Small intestine (tissue), 7 donors: Measurements from ENCODE around the gene CCDC183. TPM values are rescaled to one million over a fixed set of nuclear protein-coding genes. Genes with fewer than 3 reads are reported as not detected.
"Not testable (repeated sequence)": the region's sequence is repeated elsewhere in the genome, so short reads cannot be mapped to it uniquely, and the experiment has no call there.

Experiments used
- DNase-seq, 2 donors: peaks; one replicate each; pipeline versions ENCODE4 v3.0.0 to v3.0.0-alpha.2; 2013
- FAIRE-seq: peaks from 2 replicates; lab custom pipeline; 2012; peaks lifted over from hg19 to GRCh38; lab: Jason Lieb, UNC
- H3K27ac ChIP-seq, 3 donors: one replicate each; pipeline ENCODE4 v1.5.1; 2013; ENCODE audit warnings: low read length in 2 of 3, mild to moderate bottlenecking in 2 of 3, control low read depth in 1 of 3, inconsistent platforms in 1 of 3, low read depth in 1 of 3, moderate library complexity in 1 of 3
- H3K27me3 ChIP-seq, 3 donors: one replicate each; pipeline ENCODE4 v1.6.1; 2013; ENCODE audit warnings: low read length in 3 of 3, inconsistent platforms in 1 of 3; ENCODE audit not compliant: control insufficient read depth in 3 of 3, insufficient read depth in 3 of 3
- H3K36me3 ChIP-seq, 3 donors: one replicate each; pipeline ENCODE4 v1.6.1; 2013; ENCODE audit warnings: low read length in 3 of 3, inconsistent platforms in 1 of 3, low read depth in 1 of 3, mild to moderate bottlenecking in 1 of 3, moderate library complexity in 1 of 3; ENCODE audit not compliant: control insufficient read depth in 3 of 3, insufficient read depth in 2 of 3
- H3K4me1 ChIP-seq, 3 donors: one replicate each; pipeline ENCODE4 v1.6.1; 2013; ENCODE audit warnings: low read length in 2 of 3, inconsistent platforms in 1 of 3, low read depth in 1 of 3, mild to moderate bottlenecking in 1 of 3, moderate library complexity in 1 of 3; ENCODE audit not compliant: control insufficient read depth in 3 of 3, insufficient read depth in 2 of 3
- H3K4me3 ChIP-seq, 3 donors: one replicate each; pipeline ENCODE4 v1.5.1; 2013; ENCODE audit warnings: low read length in 3 of 3, control low read depth in 1 of 3, inconsistent platforms in 1 of 3, low read depth in 1 of 3, mild to moderate bottlenecking in 1 of 3, moderate library complexity in 1 of 3
- H3K9me3 ChIP-seq, 2 donors: one replicate each; pipeline ENCODE4 v1.6.1; 2013; ENCODE audit warnings: low read depth in 1 of 2, low read length in 1 of 2; ENCODE audit not compliant: control insufficient read depth in 2 of 2, insufficient read depth in 1 of 2
- WGBS, 3 donors: extraction: QIAGEN DNeasy Blood & Tissue Kit; methylation state at CpG; one replicate each; pipeline ENCODE4 v1.1.7; 2013; 5-methylcytosine and 5-hydroxymethylcytosine counted together
- polyA plus RNA-seq, 4 donors: library from polyadenylated mRNA; stranded (reverse) in 3 of 4; unstranded in 1 of 4; fragments of 200-250 nt in 3 of 4; fragments of 120-200 nt in 1 of 4; gene quantifications; one replicate each; pipeline versions ENCODE4 v1.2.1 to v1.2.3, GENCODE V29; 2013
- donor health status: healthy with polysubstance abuse.
- donor health status: control.
- donor health status: control.
- donor health status: Bipolar disorder and iron deficiency.
- donor health status: healthy.

CCDC183 gene
- polyA plus RNA-seq, 4 donors = 0.40 to 37.9 (median 2.1) TPM

DNA sequence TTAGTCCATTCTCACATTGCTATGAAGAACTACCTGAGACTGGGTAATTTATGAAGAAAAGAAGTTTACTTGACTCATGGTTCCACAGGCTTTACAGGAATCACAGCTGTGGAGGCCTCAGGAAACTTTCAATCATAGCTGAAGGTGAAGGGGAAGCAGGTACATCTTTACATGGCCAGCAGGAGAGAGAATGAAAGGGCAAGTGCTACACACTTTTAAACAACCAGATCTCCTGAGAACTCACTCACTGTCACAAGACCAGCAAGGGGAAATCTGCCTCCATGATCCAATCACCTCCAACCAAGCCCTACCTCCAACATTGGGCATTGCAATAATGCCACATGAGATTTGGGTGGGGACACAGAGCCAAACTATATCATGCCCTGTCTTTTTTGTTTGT, 44.3 kb upstream of the CCDC183 start:
- no peak for DNase-seq
- H3K9me3 ChIP-seq = peaks cover 0 to 23% of the 10 kb centered on the region in 2 donors
- no peak overlapping the region for H3K4me3 ChIP-seq
- H3K4me1 ChIP-seq = no peaks in the 10 kb centered on the region
- no peaks in the 10 kb centered on the region for H3K36me3 ChIP-seq
- no peak overlapping the region for H3K27ac ChIP-seq
- FAIRE-seq = no peak
- H3K27me3 ChIP-seq = peaks cover 0 to 2% (median 0%) of the 10 kb centered on the region in 3 donors

- FAIRE-seq (no peak), DNase-seq (no peak)
- Histone ChIP-seq H3K27me3 (peaks cover 0 to 2% (median 0%) of the 10 kb centered on the region in 3 donors), H3K4me3 (no peak overlapping the region), H3K36me3 (no peaks in the 10 kb centered on the region), H3K4me1 (no peaks in the 10 kb centered on the region), H3K9me3 (peaks cover 0 to 23% of the 10 kb centered on the region in 2 donors), H3K27ac (no peak overlapping the region)
- 83 to 88% (median 87%) methylated on average over 31 of the region's 31 CpGs for WGBS, 3 donors
Measured at GRCh38 chr9:136753371-136754058, 42.6 kb upstream of the CCDC183 start.

GRCh38 chr9:136754059-136754572, 42.0 kb upstream of the CCDC183 start:
- H3K4me1 ChIP-seq = no peaks in the 10 kb centered on the region
- H3K9me3 ChIP-seq = peaks cover 0 to 23% of the 10 kb centered on the region in 2 donors
- no peak for FAIRE-seq
- 58 to 65% (median 62%) methylated on average over 16 to 17 of the region's 17 CpGs for WGBS, 3 donors
- peaks cover 0 to 2% (median 0%) of the 10 kb centered on the region in 3 donors for H3K27me3 ChIP-seq
- no peaks in the 10 kb centered on the region for H3K36me3 ChIP-seq
- DNase-seq = no peak
- H3K4me3 ChIP-seq = no peak overlapping the region
- H3K27ac ChIP-seq = no peak overlapping the region

DNA sequence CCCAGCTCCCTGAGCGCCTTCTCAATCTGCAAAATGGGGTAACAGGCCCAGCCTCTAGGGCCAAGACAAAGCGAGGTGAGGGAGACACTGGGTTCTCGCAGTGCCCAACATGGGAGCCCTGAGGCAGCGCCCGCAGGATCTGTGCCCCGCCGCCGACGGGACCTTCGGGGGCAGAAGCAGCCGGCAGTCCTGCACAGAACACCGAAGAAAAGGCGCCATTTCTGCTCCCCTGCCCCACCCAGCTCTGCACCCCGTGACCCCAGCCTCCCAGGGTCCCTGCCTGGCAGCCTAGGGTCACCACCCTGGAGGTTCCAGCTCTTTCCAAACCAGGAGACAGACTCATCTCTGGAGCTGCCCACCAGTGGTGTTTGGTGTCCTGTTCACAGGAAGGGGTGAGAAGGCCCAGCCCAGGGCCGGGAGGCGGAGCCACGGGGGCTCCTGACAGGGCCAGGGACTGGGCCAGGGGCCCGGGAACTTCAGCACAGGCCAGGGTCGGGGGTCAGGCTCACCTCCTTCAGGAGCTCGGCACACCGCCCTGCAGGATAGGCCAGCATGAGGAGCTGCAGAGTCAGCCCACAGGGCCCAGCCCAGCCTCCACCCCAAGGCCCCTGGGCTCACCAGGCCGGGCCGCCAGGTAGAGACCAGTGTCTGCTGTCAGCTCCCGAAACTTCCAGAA, 41.4 kb upstream of the CCDC183 start:
- WGBS, 3 donors = 70 to 80% (median 76%) methylated on average over 21 to 24 of the region's 24 CpGs
- Histone ChIP-seq H3K9me3 (peaks cover 0 to 23% of the 10 kb centered on the region in 2 donors), H3K27ac (no peak overlapping the region)

DNA sequence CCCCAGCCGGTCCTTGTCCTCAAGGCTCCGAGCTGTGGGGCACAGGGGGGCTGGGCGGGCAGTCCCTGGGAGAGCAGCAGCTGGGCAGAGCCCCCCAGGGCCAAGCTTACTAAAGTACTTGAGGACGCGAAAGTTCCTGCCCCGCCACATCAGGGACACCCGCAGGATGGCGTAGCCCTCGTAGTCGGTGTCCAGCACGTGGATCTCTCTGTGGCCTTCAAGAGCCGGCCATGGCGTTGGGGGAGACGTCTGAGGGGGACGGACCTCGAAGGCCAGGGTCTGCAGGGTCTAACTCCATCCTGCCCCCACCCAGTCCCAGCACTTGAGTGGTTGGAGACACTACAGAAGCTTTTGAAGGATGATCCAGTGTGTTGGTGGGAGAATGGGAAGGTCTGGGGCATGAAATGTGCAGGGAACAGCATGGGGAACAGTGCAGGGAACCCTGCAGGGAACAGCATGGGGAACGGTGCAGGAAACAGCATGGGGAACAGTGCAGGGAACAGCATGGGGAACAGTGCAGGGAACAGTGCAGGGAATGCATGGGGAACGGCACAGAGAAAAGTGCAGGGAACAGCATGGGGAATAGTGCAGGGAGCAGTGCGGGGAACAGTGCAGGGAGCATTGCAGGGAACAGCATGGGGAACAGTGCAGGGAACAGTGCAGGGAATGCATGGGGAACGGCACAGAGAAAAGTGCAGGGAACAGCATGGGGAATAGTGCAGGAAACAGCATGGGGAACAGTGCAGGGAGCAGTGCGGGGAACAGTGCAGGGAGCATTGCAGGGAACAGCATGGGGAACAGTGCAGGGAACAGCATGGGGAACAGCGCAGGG, 40.6 kb upstream of the CCDC183 start:
- not testable (repeated sequence) for H3K27me3 ChIP-seq, H3K4me1 ChIP-seq, H3K27ac ChIP-seq, FAIRE-seq, H3K4me3 ChIP-seq, H3K36me3 ChIP-seq, DNase-seq
- peaks cover 0 to 23% of the 10 kb centered on the region in 2 donors for H3K9me3 ChIP-seq
- WGBS, 3 donors = 86 to 89% (median 88%) methylated on average over 21 to 22 of the region's 22 CpGs

More for the DNA sequence above, 41.4 kb upstream of the CCDC183 start:
- FAIRE-seq (no peak), DNase-seq (no peak)
- Histone ChIP-seq H3K27me3 (peaks cover 0 to 2% (median 0%) of the 10 kb centered on the region in 3 donors), H3K4me3 (no peak overlapping the region), H3K4me1 (no peaks in the 10 kb centered on the region), H3K36me3 (no peaks in the 10 kb centered on the region)

DNA sequence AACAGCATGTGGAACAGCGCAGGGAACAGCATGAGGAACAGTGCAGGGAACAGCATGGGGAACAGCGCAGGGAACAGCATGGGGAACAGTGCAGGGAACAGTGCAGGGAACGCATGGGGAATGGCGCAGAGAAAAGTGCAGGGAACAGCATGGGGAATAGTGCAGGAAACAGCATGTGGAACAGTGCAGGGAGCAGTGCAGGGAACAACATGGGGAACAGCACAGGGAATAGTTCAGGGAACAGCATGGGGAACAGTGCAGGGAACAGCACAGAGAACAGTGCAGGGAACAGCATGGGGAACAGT, 40.1 kb upstream of the CCDC183 start:
- Histone ChIP-seq H3K9me3 (peaks cover 0 to 23% of the 10 kb centered on the region in 2 donors), H3K27me3 (peaks cover 0 to 2% (median 0%) of the 10 kb centered on the region in 3 donors), H3K4me1 (no peaks in the 10 kb centered on the region), H3K27ac (no peak overlapping the region), H3K36me3 (no peaks in the 10 kb centered on the region), H3K4me3 (no peak overlapping the region)
- 94 to 99% (median 95%) methylated on average over 4 of the region's 4 CpGs for WGBS, 3 donors
- DNase-seq (no peak), FAIRE-seq (no peak)

GRCh38 chr9:136756836-136757235, 39.3 kb upstream of the CCDC183 start:
- peaks cover 0 to 2% (median 0%) of the 10 kb centered on the region in 3 donors for H3K27me3 ChIP-seq
- H3K4me1 ChIP-seq = no peaks in the 10 kb centered on the region
- FAIRE-seq (no peak), DNase-seq (no peak)
- H3K27ac ChIP-seq = no peak overlapping the region
- peaks cover 0 to 18% of the 10 kb centered on the region in 2 donors for H3K9me3 ChIP-seq
- no peak overlapping the region for H3K4me3 ChIP-seq
- WGBS, 3 donors = 91 to 96% (median 95%) methylated on average over 18 of the region's 18 CpGs
- no peaks in the 10 kb centered on the region for H3K36me3 ChIP-seq

DNA sequence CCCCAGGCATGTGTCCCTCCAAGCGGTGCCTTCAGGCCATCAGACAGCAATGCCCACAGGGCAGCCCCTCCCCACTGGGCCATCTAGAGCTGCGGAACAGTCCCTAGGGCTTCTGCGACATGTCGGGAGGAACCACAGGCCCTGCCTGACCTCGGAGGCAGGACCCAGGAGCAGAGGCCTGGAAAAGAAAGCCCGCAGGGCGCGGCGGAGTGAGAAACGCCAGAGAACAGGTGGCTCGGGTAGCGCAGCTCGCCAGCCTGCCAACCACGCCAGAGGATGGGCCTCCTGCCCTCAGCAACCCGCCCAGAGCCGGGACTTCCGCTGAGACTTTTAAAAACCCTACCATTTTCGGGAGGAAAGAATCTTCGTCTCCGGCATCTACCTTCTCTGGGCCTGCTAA, 38.8 kb upstream of the CCDC183 start:
- H3K36me3 ChIP-seq = no peaks in the 10 kb centered on the region
- peaks cover 0 to 2% (median 0%) of the 10 kb centered on the region in 3 donors for H3K27me3 ChIP-seq
- FAIRE-seq = no peak
- no peaks in the 10 kb centered on the region for H3K4me1 ChIP-seq
- 84 to 89% (median 86%) methylated on average over 19 to 20 of the region's 20 CpGs for WGBS, 3 donors
- H3K9me3 ChIP-seq = peaks cover 0 to 13% of the 10 kb centered on the region in 2 donors
- DNase-seq = no peak
- no peak overlapping the region for H3K27ac ChIP-seq
- H3K4me3 ChIP-seq = no peak overlapping the region
